ENCODE measurements around the gene IMMP2L. TPM values are rescaled to one million over a fixed set of nuclear protein-coding genes. Genes with fewer than 3 reads are reported as not detected.

IMMP2L gene
- total and polyA plus RNA-seq, 4 donors, result 7.3 to 21.1 (median 12.4) TPM

GRCh38 chr7:111162692-111163091 lies 399.6 kb downstream of the IMMP2L start:
- no peak for TF ChIP-seq MAX (IDR thresholded peaks at IDR 0.05)
- TF ChIP-seq, protein P1, sequence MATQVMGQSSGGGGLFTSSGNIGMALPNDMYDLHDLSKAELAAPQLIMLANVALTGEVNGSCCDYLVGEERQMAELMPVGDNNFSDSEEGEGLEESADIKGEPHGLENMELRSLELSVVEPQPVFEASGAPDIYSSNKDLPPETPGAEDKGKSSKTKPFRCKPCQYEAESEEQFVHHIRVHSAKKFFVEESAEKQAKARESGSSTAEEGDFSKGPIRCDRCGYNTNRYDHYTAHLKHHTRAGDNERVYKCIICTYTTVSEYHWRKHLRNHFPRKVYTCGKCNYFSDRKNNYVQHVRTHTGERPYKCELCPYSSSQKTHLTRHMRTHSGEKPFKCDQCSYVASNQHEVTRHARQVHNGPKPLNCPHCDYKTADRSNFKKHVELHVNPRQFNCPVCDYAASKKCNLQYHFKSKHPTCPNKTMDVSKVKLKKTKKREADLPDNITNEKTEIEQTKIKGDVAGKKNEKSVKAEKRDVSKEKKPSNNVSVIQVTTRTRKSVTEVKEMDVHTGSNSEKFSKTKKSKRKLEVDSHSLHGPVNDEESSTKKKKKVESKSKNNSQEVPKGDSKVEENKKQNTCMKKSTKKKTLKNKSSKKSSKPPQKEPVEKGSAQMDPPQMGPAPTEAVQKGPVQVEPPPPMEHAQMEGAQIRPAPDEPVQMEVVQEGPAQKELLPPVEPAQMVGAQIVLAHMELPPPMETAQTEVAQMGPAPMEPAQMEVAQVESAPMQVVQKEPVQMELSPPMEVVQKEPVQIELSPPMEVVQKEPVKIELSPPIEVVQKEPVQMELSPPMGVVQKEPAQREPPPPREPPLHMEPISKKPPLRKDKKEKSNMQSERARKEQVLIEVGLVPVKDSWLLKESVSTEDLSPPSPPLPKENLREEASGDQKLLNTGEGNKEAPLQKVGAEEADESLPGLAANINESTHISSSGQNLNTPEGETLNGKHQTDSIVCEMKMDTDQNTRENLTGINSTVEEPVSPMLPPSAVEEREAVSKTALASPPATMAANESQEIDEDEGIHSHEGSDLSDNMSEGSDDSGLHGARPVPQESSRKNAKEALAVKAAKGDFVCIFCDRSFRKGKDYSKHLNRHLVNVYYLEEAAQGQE (IDR thresholded peaks at IDR 0.05), result no peak
- no peak for TF ChIP-seq FOXA2 (IDR thresholded peaks at IDR 0.05)
- no peak for TF ChIP-seq HNF4G (IDR thresholded peaks at IDR 0.05)
- TF ChIP-seq RAD21 (IDR thresholded peaks at IDR 0.05), result no peak
- TF ChIP-seq GABPA (IDR thresholded peaks at IDR 0.05 in 1 of 2, conservative IDR thresholded peaks at IDR 0.05 in 1 of 2), result no peak
- TF ChIP-seq YY1 (IDR thresholded peaks at IDR 0.05), result no peak
- no peak for TF ChIP-seq SP1 (IDR thresholded peaks at IDR 0.05)
- TF ChIP-seq TAF1 (conservative IDR thresholded peaks at IDR 0.05), result no peak
- WGBS, result 96% methylated on average over 3 of the region's 3 CpGs

GRCh38 chr7:111160297-111160696 lies 402.0 kb downstream of the IMMP2L start:
- no peak overlapping the region for H3K9ac ChIP-seq (ENCODE audit: low read depth in 1 of 2, low read length in 2 of 2)
- H3K36me3 ChIP-seq (ENCODE audit: control insufficient read depth in 4 of 4, insufficient read depth in 3 of 4, low read depth in 1 of 4, low read length in 3 of 4), result no peaks in the 10 kb centered on the region
- DNase-seq (ENCODE audit: low spot score), result no peak
- H3K9me3 ChIP-seq (ENCODE audit: control insufficient read depth in 4 of 4, low read length in 3 of 4), result no peaks in the 10 kb centered on the region
- no peaks in the 10 kb centered on the region for H3K4me1 ChIP-seq (ENCODE audit: control insufficient read depth in 4 of 4, insufficient read depth in 4 of 4, low read length in 3 of 4)
- no peaks in the 10 kb centered on the region for H3K27me3 ChIP-seq (ENCODE audit: control insufficient read depth in 4 of 4, insufficient read depth in 4 of 4, low read length in 3 of 4)
- TF ChIP-seq, protein P1 (IDR thresholded peaks at IDR 0.05), result no peak
- no peak for TF ChIP-seq CTCF (IDR thresholded peaks at IDR 0.05; ENCODE audit: low read depth, low read length, missing input control)
- TF ChIP-seq SP1 (IDR thresholded peaks at IDR 0.05), result no peak
- TF ChIP-seq RAD21 (IDR thresholded peaks at IDR 0.05), result no peak
- TF ChIP-seq NR2F2 (IDR thresholded peaks at IDR 0.05), result no peak
- no peak for TF ChIP-seq ATF3 (IDR thresholded peaks at IDR 0.05)
- no peak for TF ChIP-seq ZBTB33 (IDR thresholded peaks at IDR 0.05)
- no peak for TF ChIP-seq JUND (IDR thresholded peaks at IDR 0.05)
- no peak for TF ChIP-seq TAF1 (conservative IDR thresholded peaks at IDR 0.05)
- no peak for TF ChIP-seq MAX (IDR thresholded peaks at IDR 0.05)
- no peak for TF ChIP-seq FOXA1 (IDR thresholded peaks at IDR 0.05)
- TF ChIP-seq FOXA2 (IDR thresholded peaks at IDR 0.05), result no peak
- no peak overlapping the region for H3K4me3 ChIP-seq (ENCODE audit: low read depth in 1 of 3, low read length in 3 of 3)
- H3K27ac ChIP-seq (ENCODE audit: low read depth in 1 of 2, low read length in 2 of 2), result no peak overlapping the region

More at GRCh38 chr7:111162692-111163091, 399.6 kb downstream of the IMMP2L start:
- Histone ChIP-seq H3K27me3 (ENCODE audit: control insufficient read depth in 4 of 4, insufficient read depth in 4 of 4, low read length in 3 of 4) (no peaks in the 10 kb centered on the region), H3K27ac (ENCODE audit: low read depth in 1 of 2, low read length in 2 of 2) (no peak overlapping the region), H3K4me1 (ENCODE audit: control insufficient read depth in 4 of 4, insufficient read depth in 4 of 4, low read length in 3 of 4) (no peaks in the 10 kb centered on the region), H3K9me3 (ENCODE audit: control insufficient read depth in 4 of 4, low read length in 3 of 4) (no peaks in the 10 kb centered on the region), H3K36me3 (ENCODE audit: control insufficient read depth in 4 of 4, insufficient read depth in 3 of 4, low read depth in 1 of 4, low read length in 3 of 4) (no peaks in the 10 kb centered on the region), H3K9ac (ENCODE audit: low read depth in 1 of 2, low read length in 2 of 2) (no peak overlapping the region), H3K4me3 (ENCODE audit: low read depth in 1 of 3, low read length in 3 of 3) (no peak overlapping the region)
- DNase-seq (ENCODE audit: low spot score), result no peak

Measured in liver (tissue), 9 donors.